GM20000 (cell line): ENCODE results near the gene PDE11A.

Experiments
- DNase-seq: peaks from one replicate; pipeline ENCODE4 v3.0.0; 2012; ENCODE audit warnings: low spot score
- CTCF ChIP-seq: IDR thresholded peaks from 2 replicates; pipeline ENCODE4 v1.5.1; 2012; ENCODE audit warnings: mild to moderate bottlenecking, control low read depth; ENCODE audit errors: extremely low read depth, missing control alignments

PDE11A gene

DNA sequence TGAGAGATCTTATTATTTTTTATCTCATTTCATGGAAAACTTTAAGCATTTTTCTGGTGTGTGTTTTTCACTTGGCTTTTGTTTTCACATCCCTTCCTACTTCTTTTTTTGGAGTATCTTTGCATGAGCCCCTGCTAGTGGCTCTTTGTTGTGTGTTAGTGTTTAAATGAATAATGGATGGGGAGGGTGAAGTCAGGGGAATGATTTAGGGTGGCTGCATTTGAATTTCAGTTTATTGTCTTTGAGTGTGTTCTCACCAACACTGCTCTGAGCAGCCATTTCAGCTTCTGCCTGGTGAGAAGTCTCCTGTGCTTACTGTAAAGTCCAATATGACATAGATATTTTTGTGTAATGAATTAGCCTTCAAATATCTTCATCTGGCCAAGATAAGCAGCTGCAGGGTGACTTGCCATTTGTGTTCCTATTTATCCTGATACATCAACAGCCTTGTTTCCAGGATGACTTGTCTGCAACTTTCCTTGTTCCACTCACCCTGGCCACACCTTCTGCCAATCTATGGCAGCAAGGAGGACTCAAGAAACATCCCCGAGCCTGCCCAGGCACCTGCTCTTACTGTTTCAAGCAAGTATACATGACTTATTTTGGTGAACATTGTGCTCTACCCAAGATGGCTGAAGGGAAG is 182.6 kb downstream of the PDE11A start:
- no peak for TF ChIP-seq CTCF
- no peak for DNase-seq

DNA sequence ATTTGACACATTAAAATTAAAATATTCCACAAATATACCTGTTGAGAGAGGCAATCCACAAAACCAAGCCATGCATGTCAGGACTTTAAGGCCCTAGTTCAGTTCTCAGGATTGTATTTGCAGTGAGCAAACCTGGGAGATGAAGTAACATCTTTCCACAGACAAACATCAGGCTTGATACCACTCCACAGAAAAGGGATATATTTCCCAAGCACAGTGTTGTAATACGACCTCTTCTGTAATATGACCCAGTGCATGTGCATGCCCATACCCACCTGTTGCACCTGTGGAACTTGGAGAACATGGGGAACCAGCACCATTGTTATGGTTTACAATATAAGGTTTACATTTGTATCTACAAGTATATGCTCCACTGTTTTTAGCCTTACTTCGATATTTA is 184.0 kb downstream of the PDE11A start:
- no peak for DNase-seq
- no peak for TF ChIP-seq CTCF

- TF ChIP-seq CTCF = no peak
- no peak for DNase-seq
Observed at GRCh38 chr2:177887722-177888121, 184.9 kb downstream of the PDE11A start.

GRCh38 chr2:177886824-177887223 is 185.8 kb downstream of the PDE11A start:
- no peak for TF ChIP-seq CTCF
- no peak for DNase-seq

DNA sequence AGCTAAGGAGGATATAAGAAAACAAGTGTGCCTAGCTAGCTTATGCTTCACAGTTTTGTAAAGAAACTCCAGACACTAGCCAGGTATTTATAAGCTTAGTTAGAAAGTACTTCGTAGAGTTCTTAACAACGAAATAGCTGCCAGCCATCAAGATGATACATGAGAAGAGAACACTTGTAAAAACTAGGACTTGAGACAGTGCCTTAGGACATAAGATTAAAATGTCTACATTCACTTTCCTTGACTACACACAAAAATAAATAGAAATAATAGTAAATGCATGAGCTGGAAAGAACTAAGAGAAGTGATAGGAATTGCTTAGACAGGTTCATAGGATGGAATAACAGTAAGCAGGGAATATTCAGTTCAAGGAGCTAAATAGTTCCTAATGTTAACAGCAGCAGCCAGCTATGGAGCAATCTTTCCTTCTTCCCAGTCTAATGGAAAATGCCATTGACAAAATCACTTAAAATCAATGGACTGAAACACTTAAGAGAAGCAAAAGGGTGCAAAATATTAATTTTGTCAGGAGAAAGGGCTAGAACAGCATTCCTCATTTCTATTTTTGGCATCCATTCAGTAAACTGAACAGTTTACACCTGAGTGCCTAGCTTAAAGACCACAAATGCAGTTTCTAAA is 186.6 kb downstream of the PDE11A start:
- no peak for TF ChIP-seq CTCF
- no peak for DNase-seq

DNA sequence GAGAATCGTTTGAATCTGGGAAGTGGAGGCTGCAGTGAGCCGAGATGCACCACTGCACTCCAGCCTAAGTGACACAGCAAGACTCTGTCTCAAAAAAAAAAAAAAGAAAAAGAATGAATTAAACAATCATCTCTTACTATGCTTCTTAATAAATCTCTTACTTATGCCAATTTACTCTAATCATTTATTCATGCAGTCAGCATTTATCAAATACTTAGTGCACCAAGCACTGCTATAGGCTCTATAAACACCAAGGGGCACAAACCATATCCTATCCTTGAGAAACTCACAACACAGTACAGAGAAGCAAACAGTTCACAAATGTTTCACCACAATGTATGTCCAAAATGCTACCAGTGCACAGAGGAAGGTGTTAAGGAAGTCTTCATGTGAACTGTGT is 189.4 kb downstream of the PDE11A start:
- no peak for TF ChIP-seq CTCF
- no peak for DNase-seq

DNA sequence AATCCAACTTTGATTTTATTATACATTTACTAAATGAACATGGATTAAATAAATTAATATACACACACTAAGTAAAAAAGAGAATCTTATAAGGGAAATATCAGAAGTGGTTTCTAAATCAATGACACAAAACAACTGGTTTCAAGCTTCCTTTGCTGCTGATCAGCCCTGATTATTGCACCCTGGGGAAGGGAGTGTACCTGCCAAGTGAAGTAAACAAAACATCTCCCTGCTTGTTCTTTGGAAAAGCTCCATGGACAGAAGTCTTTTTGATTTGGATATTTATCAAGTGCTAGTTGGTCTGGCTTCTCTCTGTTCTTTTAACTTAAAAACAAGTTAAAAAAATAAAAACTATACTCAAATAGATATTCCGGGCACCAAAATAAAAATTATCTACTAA is 190.1 kb downstream of the PDE11A start:
- no peak for DNase-seq
- no peak for TF ChIP-seq CTCF
